DMS114 treated with DMSO at 0.1 percent for 48 hours (cell line): Measurements from ENCODE around the gene ILF3.
A peak's percentile ranks its signal among the peaks of the same experiment; 100 is the strongest.
"Not testable (repeated sequence)": the region's sequence is repeated elsewhere in the genome, so short reads cannot be mapped to it uniquely, and the experiment has no call there.

Source experiments
- DNase-seq: peaks from one replicate; lab custom pipeline; 2025; ENCODE audit not compliant: unreplicated experiment; lab: John Stamatoyannopoulos, UW

ILF3 gene

DNA sequence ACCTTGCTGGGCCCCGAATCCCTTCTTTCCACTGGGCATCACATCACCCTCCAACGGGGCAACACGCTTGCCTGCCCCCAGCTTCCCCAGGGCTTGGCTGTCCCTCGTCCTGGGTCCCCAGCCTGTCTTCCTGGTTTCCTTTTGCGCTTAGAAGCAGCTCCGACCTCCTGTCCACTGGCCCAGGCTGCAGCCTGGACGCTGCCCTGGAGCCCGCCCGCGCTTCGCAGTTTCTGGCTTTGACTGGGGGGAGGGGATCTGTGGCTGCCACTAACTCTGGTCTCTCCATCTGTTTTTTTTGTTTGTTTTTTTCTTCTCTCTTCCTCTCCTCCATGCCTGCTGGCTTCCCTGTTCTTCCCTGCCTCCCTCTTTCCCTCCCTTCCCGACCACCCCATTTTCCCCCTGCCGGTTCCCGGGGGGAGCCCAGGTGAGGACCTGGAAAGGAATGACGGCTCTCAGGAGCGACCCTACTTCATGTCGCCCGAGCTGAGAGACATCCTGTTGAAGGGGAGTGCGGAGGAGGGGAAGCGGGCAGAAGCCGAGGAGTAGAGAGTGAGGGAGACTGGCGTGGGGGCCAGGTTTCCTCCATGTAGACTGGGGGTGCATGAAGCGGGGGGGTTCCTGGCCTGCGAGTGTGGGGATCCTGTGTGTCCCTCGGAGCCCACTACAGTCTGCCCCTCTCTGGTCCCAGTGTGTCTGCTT lies 11.5 kb upstream of the ILF3 start:
- no peak for DNase-seq

DNA sequence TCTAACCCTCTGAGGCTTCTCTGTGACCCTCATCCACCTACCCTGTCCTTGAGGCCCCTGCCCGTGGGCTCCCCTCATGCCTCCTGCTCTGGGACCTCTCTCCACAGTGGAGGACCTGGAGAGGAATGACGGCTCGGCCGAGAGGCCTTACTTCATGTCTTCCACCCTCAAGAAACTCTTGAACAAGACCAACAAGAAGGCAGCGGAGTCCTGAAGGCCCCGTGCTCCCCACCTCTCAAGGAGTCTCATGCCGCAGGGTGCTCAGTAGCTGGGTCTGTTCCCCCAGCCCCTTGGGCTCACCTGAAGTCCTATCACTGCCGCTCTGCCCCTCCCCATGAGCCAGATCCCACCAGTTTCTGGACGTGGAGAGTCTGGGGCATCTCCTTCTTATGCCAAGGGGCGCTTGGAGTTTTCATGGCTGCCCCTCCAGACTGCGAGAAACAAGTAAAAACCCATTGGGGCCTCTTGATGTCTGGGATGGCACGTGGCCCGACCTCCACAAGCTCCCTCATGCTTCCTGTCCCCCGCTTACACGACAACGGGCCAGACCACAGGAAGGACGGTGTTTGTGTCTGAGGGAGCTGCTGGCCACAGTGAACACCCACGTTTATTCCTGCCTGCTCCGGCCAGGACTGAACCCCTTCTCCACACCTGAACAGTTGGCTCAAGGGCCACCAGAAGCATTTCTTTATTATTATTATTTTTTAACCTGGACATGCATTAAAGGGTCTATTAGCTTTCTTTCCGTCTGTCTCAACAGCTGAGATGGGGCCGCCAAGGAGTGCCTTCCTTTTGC lies 10.8 kb upstream of the ILF3 start:
- DNase-seq, result no peak

DNA sequence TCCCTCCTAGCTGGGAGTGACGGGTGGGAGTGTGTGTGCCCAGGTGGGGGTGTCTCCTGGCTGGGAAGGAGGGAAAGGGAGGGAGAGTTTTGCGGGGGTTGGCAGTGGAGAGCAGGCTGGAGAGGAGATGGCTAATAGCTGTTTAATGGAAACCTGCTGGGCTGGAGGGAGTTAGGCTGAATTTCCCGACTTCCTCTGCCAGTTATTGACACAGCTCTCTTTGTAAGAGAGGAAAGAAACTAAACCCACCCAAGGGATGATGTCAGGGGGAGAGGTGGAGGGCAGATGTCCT lies 10.2 kb upstream of the ILF3 start:
- DNase-seq, result no peak

DNA sequence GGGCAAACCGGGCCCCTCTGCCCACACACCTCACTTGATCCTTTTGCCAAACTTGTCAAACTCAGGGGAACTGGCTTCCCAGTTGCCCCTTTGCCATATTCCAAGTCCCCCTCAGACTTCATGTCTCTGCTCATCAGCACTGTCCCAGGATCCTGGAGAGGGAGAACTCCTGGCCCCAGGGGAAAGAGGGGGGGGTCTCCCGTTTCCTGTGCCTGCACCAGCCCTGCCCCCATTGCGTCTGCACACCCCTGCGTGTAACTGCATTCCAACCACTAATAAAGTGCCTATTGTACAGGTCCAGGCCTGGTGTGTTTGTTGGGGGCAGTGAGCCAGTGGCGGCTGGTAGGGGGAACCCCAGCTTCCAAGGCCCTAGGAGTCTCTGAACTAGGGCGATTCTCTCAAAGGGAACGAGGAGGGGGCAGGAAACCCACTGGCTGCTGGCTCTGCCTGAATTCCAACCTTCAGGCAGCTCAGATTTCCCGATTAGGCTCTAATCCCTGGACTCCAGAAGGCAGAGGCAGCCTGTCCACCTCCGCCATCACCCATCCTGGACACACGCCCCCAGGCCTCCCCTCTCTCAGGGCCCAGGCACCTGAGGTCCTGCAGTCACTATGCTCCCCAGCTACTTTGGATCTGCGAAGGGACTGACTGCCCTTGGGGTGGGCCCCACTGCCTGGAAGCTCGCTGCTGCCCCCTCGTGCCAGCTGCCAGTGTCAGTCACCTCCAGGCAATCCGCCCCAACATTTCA lies 9.7 kb upstream of the ILF3 start:
- peak; percentile 59 for DNase-seq

DNA sequence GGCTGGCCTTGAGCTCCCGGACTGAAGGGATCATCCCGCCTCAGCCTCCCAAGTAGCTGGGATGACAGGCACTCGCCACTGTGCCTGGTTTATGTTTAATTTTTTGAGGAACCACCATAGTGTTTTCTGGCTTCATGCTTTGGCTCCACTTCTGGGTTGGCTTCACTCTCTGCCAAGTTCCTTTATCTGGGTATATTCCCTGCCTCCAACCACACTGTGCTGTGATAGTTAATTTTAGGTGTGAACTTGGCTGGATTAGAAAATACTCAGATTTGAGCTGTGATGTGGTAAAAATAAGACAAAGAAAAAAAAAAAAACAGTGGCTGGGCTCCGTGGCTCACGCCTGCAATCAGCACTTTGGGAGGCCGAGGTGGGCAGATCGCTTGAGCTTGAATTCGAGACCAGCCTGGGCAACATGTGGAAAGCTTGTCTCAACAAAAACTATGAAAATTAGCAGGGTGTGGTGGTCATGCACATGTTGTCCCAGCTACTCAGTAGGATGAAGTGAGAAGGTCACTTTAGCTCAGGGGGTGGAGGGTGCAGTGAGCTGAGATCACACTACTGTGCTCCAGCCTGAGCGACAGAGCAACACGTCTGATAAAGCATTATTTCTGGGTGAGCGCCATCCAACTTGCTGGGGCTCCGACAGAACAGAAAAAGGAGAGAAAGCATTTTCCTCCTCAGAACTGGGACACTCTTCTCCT lies 7.5 kb upstream of the ILF3 start:
- DNase-seq, result no peak

DNA sequence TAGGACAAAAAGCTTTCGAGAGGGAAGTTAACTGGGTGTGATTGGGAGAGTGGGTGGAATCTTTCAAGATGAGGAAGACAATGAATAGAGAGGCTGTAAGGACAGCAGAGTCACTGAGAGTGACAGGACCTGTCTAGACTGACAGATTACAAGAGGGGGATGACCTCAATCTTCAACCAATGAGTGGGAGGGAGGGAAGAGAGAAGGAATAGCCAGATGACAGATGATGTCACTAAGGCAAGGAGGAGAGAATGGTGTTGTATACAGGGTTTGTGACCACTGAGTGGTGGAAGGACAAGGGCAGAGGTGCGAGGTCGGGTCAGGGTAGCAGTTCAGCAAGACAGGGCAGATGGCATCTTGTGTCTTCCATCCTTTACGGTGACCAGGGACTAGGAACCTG lies 5.8 kb upstream of the ILF3 start:
- no peak for DNase-seq

DNA sequence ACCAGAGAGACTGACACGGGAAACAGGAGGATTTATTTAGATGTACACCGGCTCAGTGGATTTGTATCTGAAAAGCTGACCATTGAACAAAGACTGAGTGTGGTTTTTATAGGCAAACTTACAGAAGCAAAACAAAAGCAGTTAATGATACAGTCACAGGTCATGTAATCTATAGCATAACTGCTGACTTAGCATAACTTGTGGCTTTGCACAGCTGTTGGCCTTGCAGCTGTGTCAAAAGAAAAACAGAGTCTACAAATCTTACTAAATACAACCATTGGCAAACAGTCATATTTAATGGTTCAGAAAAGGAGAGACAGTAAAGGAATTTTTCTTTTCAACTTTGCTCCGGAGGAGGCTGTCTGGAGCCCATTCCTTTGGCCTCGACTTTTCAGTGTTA lies 2.3 kb upstream of the ILF3 start:
- no peak for DNase-seq

DNA sequence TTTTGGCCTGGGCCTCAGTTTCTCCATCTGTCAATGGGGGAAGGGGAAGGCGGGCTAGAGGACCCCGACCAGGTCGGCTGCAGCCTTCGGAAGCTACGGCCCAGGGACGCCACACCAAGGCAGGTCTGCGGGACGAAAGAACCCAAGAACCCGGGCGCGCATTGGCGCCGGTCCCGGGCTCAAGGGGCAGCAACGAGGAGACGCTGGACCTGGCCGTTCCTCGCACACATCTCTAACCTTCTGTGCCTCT lies 739 bp upstream of the ILF3 start:
- no peak for DNase-seq

DNA sequence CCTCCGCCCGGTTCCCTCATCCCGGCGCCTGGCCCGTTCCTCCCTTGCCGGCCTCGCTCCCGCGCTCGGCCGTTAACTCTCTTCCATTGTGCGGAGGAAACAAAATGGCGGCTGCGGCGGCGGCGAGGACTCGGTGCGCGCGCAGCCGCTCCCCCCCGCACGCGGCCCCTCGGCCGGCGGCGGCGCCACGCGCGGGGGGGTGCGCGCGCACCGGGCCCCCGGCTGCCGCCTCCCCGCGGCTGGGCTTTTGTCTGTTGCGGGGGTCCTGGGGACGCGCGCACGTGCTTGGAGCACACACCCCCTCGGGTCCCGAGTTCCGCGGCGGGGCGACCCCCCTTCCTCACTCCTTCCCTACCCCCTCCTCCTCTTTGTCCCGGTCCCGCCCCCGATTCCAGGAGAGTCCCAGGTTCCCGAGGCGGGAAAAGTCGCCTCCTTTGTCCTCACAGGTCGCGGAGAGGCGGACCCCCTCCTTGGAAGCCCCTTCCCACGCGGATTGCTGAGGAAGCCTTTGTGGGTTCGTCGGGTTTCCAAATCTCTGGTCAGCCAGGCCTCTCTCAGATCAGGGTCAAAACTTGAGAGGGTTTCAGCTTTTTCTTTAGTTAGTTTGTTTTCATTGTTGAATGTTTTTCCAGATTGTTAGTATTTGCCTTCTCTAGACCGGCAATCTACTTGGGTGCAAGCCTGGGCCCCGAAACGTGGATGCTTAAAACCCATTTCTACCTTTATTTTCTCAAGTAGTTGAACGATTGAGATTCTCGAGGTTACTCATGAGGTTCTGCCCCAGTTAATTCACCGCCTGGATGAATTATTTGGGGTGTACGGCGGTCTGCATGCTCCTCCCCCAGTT lies 687 bp downstream of the ILF3 start:
- no peak for DNase-seq

DNA sequence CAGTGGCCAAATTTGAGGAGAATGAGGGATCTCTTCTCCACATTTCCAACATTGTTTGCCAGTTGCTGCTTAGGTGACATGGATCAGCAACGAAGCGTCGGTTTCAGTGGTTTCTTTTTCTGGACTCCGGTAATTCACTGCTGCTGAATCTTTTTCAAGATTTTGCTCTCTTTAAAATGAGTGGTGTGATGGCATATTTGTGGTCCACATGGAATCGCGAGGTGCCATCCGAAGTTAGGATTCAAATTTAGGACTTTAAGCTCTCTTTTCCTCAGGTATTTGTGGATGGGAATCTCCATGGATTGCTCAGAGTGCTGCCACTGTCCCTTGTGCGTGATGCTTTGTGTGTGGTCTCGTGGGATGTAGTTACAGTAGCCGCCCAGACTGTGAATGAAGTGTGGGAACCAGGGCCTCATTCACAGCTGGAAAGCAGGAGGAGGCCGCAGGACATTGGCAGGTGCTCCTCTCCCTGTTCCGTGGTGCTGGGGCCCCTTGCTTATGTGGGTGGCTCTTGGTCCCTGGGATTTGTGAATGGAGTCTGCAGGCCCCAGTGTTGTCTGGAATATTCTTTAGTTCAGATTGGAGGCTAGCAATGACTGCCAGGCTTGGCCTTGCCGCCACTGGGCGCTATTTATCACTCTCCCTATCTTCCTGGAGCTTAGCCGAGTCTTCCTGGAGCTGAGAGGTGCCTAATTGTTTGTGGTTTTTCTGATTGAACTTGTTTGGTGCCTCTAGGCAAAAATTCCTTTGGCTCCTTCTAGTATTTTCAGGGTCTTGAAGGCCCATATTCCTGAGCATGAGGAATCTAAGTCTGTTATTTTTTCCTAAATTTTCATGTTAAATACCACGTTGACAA lies 1.5 kb downstream of the ILF3 start:
- no peak for DNase-seq

DNA sequence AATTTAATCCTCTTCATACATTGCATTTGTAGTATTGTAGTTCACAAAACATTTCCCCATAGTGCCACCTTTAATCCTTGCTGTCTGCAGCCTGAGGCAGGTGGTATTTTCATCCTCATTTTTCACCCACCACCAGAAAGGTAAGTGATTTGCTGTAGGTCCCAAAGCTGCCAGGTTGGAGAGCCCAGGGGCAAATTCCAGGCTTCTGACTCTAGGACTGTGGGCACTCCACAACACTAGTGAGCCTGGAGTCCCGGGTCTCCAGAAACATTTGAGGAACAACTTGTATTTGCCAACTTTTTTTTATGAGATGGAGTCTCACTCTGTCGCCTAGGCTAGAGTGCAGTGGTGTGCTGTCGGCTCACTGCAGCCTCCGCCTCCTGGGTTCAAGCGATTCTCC lies 6.2 kb downstream of the ILF3 start:
- no peak for DNase-seq

DNA sequence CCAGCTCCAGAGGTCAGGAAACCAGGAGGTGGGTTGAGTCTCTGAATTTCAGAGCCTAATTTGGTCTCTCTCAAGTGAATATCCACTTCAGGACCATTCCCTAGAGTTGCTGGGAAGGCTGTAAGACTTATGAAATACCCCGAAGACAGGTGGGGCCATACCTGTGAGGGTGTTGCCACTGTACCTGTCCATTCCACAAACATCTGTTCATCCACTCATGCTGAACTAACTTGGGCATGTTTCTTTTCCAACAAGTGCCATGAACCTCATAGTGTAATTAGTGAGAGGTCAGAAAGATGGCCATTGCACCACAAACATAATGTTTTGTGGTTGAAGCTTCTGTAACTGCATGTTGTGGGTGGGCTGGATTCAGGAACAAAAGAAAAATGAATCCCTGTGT lies 7.8 kb downstream of the ILF3 start:
- no peak for DNase-seq

DNA sequence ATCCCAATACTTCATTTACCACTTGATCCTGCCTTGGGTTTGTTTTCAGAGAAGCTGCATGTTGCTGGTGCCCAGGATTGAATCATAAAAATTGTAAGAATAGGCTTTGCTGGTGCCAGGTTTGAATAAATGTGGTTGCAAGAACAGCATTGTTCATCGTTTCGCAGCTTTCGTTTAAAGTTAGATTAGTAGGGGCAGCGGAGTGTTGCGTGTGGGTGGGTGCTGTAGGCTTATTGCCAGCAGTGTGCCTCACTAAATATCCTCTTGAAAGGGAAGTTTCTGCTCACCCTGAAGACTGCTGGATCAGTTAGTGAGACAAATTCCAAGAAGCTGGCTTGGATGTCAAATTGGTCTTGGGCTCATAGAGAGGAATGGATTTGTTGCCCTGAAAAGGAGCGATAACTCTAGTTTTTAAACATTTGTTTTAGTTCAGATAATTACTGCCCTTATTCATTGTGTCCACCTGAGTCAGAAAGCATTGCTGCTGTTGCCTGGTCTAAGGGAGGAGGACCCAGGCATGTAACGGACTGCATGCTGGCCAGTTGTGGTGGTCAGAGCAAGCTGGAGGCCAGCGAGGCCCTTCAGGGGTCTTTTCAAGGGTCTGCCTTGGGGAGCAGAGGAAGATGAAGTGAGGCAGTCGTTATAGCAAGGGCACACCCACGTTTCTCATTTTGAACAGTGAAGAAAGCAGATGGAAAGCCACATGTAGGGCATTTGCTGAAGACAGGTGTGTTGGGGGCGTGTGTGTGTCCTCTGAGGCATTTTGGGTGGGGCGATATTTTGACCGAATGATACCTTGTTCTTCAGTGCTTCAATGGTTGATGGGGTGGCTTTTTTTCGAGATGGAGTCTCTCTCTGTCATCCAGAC lies 8.5 kb downstream of the ILF3 start:
- no peak for DNase-seq

DNA sequence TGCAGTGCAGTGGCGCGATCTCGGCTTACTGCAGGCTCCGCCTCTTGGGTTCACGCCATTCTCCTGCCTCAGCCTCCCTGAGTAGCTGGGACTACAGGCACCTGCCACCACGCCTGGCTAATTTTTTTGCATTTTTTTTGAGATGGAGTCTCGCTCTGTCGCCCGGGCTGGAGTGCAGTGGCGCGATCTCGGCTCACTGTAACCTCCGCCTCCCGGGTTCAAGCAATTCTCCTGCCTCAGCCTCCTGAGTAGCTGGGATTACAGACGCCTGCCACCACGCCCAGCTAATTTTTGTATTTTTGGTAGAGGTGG lies 9.1 kb downstream of the ILF3 start:
- DNase-seq, result not testable (repeated sequence)

DNA sequence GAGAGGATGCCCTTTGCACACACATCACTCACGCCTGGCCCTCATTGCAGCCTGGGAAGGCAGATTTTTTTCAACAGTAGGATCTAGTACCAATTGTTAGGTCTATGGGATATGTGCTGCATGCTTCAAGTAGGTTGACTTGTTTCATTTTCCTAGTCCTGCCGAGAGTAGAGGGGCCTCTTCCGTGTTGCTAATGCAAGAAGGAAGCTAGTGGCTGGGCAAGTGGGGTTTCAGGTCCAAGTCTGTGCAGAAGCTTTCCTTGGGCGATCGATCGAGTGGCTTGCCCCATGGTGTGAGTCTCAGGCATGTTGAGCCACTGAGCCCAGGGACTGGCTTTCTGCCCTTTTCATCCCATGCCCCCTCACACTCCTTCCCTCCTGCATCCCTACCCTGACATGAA lies 13.7 kb downstream of the ILF3 start:
- DNase-seq, result no peak

DNA sequence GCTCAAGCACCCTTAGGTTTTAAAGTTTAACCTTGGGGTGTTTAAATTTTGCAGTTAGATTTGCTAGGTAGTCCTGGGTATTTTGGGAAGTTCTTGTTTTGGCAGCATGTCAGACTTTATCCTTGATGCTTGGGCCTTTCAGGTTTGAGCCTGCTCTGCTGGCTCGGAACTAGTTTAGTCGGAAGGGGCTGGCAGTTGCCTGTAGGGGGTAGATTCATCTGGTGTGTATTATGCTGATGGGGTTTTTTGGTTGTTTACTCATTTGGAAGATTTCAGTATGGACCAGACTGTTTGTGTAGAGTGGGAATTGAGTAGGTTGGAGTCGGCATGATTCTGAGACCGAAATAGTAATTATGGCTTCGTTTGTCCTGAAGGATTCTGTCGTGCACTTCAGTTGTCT lies 15.1 kb downstream of the ILF3 start:
- DNase-seq, result no peak

DNA sequence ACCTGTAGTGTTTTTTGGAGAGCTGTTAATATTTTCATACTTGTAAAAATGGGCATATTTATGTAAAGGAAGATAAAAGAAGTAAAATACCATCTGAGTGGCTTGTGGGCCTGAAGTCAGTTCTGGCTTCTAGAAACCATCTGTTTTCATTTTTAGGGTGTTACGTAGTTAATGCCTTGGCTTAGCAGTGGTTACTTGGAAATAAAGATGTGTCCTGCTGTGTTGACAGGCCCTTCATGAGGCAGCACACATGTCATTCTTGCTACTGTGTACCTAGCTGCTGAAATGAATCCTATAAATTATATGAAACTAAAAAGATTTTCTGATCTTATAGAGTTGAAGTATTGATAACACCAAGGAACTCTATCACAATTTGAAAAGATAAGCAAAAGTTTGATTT lies 16.0 kb downstream of the ILF3 start:
- no peak for DNase-seq

DNA sequence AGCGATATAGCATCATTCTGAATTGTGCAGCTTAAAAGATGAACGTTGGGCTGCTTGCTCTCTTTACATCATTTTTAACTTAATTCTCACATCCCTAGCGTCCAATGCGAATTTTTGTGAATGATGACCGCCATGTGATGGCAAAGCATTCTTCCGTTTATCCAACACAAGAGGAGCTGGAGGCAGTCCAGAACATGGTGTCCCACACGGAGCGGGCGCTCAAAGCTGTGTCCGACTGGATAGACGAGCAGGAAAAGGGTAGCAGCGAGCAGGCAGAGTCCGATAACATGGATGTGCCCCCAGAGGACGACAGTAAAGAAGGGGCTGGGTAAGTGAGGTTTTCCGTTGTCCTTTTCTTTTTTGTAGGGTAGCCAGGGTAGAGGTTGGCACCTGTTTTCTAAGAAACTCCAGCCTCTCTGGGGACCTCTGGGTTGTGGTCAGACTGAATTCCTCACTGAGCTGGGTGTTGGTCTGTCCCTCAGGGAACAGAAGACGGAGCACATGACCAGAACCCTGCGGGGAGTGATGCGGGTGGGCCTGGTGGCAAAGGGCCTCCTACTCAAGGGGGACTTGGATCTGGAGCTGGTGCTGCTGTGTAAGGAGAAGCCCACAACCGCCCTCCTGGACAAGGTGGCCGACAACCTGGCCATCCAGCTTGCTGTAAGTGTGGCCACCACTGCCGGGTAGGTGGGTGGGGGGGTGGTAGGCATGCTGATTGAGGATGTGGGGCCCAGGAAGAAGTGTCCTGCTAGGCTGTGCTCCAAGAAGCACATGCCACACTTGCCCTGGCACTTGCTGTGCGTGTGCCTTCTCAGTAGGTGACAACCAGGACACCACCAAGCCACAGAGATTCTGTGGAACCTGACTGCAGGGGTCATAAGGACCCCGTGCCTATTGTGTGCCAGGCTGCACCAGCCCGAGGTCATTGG lies 17.0 kb downstream of the ILF3 start:
- DNase-seq, result no peak
